ENCODE results near the gene EXOC1. TPM values are rescaled to one million over a fixed set of nuclear protein-coding genes. Genes with fewer than 3 reads are reported as not detected.
A peak's percentile ranks its signal among the peaks of the same experiment; 100 is the strongest.

Gene EXOC1
- total and polyA plus RNA-seq, 10 of the 15 experiments (the other 5 are each of a cell fraction or from before 2014, with no cell fraction given), result 11.8 to 36.6 (median 21.1) TPM

DNA sequence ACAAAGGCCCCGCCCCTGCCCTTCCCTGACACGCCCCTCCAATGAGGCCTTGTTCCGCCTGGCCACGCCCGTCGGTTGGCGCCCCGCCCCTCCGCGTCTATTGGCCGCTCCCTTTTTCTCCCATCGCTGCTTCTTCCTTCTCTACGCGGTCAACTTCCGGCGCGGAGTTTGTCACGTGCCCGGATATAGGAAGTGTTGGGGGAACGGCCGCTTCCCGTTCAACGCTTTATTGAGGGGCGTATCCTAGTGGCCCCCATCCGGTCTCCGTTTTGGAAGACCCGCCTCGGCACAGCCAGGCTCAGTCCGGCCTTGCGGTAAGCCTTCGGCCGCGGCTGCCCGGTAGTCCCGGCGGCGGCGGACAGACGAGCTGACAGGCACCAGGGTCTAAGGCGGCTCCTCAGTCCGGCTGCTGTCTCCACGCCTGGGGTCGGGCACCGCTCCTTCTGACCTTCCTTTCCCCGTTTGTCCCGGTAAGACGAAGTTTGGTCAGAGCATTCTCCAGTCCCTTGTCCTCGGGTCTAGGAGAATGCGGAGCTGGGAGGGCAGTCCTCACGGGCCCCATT is at the start of gene EXOC1 (continued):
- no peak for TF ChIP-seq STAT3 (IDR thresholded peaks at IDR 0.05; ENCODE audit: low read depth, low read length)
- no peak for TF ChIP-seq SUPT20H (IDR thresholded peaks at IDR 0.05; ENCODE audit: borderline replicate concordance, control insufficient read depth, low read depth, low read length)
- peak; percentile 96 for TF ChIP-seq ASH2L (IDR thresholded peaks at IDR 0.05; ENCODE audit: borderline replicate concordance, low read depth)
- TF ChIP-seq ZNF274 (IDR thresholded peaks at IDR 0.05; ENCODE audit: insufficient read depth, insufficient read length), result no peak
- TF ChIP-seq ZBTB4 (CRISPR knock-in tag; IDR thresholded peaks at IDR 0.05), result no peak
- no peak for TF ChIP-seq BCL11A (IDR thresholded peaks at IDR 0.05; ENCODE audit: low read depth, low read length)
- TF ChIP-seq, protein P1, sequence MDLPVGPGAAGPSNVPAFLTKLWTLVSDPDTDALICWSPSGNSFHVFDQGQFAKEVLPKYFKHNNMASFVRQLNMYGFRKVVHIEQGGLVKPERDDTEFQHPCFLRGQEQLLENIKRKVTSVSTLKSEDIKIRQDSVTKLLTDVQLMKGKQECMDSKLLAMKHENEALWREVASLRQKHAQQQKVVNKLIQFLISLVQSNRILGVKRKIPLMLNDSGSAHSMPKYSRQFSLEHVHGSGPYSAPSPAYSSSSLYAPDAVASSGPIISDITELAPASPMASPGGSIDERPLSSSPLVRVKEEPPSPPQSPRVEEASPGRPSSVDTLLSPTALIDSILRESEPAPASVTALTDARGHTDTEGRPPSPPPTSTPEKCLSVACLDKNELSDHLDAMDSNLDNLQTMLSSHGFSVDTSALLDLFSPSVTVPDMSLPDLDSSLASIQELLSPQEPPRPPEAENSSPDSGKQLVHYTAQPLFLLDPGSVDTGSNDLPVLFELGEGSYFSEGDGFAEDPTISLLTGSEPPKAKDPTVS (IDR thresholded peaks at IDR 0.05; ENCODE audit: low read depth, low read length), result no peak
- no peak for TF ChIP-seq MTA2 (IDR thresholded peaks at IDR 0.05; ENCODE audit: low read depth)
- peak; percentile 39; the same call in 1 of the 2 replicates for TF ChIP-seq EED (IDR thresholded peaks at IDR 0.05; ENCODE audit: low read depth)
- TF ChIP-seq, protein P2, sequence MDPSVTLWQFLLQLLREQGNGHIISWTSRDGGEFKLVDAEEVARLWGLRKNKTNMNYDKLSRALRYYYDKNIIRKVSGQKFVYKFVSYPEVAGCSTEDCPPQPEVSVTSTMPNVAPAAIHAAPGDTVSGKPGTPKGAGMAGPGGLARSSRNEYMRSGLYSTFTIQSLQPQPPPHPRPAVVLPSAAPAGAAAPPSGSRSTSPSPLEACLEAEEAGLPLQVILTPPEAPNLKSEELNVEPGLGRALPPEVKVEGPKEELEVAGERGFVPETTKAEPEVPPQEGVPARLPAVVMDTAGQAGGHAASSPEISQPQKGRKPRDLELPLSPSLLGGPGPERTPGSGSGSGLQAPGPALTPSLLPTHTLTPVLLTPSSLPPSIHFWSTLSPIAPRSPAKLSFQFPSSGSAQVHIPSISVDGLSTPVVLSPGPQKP (IDR thresholded peaks at IDR 0.05; ENCODE audit: low read depth, low read length), result peak; percentile 90
- no peak for TF ChIP-seq DPF2 (IDR thresholded peaks at IDR 0.05)
- TF ChIP-seq NFXL1 (IDR thresholded peaks at IDR 0.05; ENCODE audit: borderline replicate concordance), result no peak
- TF ChIP-seq ZBTB11 (CRISPR knock-in tag; IDR thresholded peaks at IDR 0.05), result no peak
- peak; percentile 64 for TF ChIP-seq HCFC1 (IDR thresholded peaks at IDR 0.05; ENCODE audit: low read length)
- TF ChIP-seq POLR2AphosphoS5 (IDR thresholded peaks at IDR 0.05; ENCODE audit: low read length), result peak; percentile 83
- TF ChIP-seq POU2F2 (IDR thresholded peaks at IDR 0.05; ENCODE audit: borderline replicate concordance, low read depth, low read length), result 0 out of 3 replicates have a peak, but pooled peaks have one; percentile 16
- TF ChIP-seq HDAC6 (IDR thresholded peaks at IDR 0.05; ENCODE audit: unreplicated experiment), result no peak
- peak; percentile 95 for TF ChIP-seq RAD51 (IDR thresholded peaks at IDR 0.05)
- TF ChIP-seq RB1 (IDR thresholded peaks at IDR 0.05; ENCODE audit: borderline replicate concordance), result peak; percentile 71; the same call in 1 of the 2 replicates
- peak; percentile 89 for TF ChIP-seq POLR2A (IDR thresholded peaks at IDR 0.05; ENCODE audit: low read depth, low read length)
- no peak for TF ChIP-seq CEBPB (IDR thresholded peaks at IDR 0.05; ENCODE audit: borderline replicate concordance in 1 of 2, low read depth in 2 of 2, low read length in 2 of 2)
- TF ChIP-seq RAD21 (IDR thresholded peaks at IDR 0.05; ENCODE audit: insufficient read depth, low read depth, low read length), result no peak

Data from GM12878 (cell line).